ENCODE data around the gene PHYHD1.

DNA sequence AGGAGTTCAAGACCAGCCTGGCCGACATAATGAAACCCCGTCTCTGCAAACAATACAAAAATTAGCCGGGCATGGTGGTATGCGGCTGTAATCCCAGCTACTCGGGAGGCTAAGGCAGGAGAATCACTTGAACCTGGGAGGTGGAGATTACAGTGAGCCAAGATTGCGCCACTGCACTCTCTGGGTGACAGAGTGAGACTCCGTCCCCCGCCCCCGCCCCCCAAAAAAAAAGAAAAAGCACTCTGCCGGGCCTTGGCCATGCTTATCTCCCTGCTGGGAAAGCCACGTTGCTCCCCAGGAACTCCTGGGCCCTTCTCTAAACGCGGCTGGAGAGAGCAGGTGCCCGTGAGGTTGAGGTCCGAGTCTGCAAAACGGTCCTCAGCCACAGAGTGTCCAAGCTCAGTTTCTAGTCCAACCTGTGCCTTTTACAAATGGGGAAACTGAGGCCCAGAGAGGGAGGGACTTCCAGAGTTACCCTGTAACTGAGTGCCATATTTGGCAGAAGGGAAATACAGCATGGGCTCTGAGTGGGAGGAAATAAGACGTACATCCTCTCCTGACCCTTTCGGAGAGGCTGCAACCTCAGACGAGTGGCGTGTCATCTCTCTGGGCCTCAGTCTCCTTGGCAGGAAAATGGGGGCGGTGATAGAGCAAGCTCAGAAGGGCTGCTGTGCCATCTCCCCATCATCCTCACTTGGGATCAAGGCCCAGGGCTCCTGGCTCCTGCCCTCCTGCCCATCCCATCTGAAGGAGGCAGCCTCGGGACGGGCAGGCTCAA lies 6.6 kb upstream of the PHYHD1 start:
- TF ChIP-seq, protein P1, sequence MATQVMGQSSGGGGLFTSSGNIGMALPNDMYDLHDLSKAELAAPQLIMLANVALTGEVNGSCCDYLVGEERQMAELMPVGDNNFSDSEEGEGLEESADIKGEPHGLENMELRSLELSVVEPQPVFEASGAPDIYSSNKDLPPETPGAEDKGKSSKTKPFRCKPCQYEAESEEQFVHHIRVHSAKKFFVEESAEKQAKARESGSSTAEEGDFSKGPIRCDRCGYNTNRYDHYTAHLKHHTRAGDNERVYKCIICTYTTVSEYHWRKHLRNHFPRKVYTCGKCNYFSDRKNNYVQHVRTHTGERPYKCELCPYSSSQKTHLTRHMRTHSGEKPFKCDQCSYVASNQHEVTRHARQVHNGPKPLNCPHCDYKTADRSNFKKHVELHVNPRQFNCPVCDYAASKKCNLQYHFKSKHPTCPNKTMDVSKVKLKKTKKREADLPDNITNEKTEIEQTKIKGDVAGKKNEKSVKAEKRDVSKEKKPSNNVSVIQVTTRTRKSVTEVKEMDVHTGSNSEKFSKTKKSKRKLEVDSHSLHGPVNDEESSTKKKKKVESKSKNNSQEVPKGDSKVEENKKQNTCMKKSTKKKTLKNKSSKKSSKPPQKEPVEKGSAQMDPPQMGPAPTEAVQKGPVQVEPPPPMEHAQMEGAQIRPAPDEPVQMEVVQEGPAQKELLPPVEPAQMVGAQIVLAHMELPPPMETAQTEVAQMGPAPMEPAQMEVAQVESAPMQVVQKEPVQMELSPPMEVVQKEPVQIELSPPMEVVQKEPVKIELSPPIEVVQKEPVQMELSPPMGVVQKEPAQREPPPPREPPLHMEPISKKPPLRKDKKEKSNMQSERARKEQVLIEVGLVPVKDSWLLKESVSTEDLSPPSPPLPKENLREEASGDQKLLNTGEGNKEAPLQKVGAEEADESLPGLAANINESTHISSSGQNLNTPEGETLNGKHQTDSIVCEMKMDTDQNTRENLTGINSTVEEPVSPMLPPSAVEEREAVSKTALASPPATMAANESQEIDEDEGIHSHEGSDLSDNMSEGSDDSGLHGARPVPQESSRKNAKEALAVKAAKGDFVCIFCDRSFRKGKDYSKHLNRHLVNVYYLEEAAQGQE (IDR thresholded peaks at IDR 0.05; ENCODE audit: low read depth, low read length), result no peak
- TF ChIP-seq CTCF (IDR thresholded peaks at IDR 0.05) (no peak), POLR2AphosphoS5 (IDR thresholded peaks at IDR 0.05; ENCODE audit: low read depth, low read length) (no peak), TAF1 (IDR thresholded peaks at IDR 0.05; ENCODE audit: borderline replicate concordance, low read depth, low read length) (no peak), EP300 (IDR thresholded peaks at IDR 0.05; ENCODE audit: borderline replicate concordance in 1 of 2, low read depth in 1 of 2, low read length in 1 of 2) (no peak), RAD21 (IDR thresholded peaks at IDR 0.05; ENCODE audit: low read length) (no peak), MXI1 (IDR thresholded peaks at IDR 0.05; ENCODE audit: low read depth, low read length) (no peak), EZH2phosphoT487 (IDR thresholded peaks at IDR 0.05; ENCODE audit: borderline replicate concordance, low read depth) (no peak)

All from SK-N-SH (cell line).